Subcutaneous adipose tissue (tissue), 4 donors: Measurements from ENCODE around the gene KIF26B. TPM values are rescaled to one million over a fixed set of nuclear protein-coding genes. Genes with fewer than 3 reads are reported as not detected.

ENCODE experiments used
- CTCF ChIP-seq: fragments of 450-650 bp; IDR thresholded peaks from one replicate; pipeline ENCODE4 v1.5.1; 2016; ENCODE audit warnings: low read depth, mild to moderate bottlenecking, control low read depth, antibody characterized with exemption, moderate library complexity
- total RNA-seq, 4 donors: library from RNA; depleted of rRNA; stranded (reverse); fragments of >200 nt; gene quantifications; one replicate each; pipeline ENCODE4 v1.1.0, GENCODE V29; 2016

KIF26B gene
- total RNA-seq, 4 donors from 2014 or later, result under 0.01 to 0.16 (median under 0.01) TPM

GRCh38 chr1:245682638-245683628 lies 528.1 kb downstream of the KIF26B start:
- no peak for TF ChIP-seq CTCF

- TF ChIP-seq CTCF, result no peak
Observed at GRCh38 chr1:245683676-245684075, 528.9 kb downstream of the KIF26B start.

- no peak for TF ChIP-seq CTCF
Observed at GRCh38 chr1:245684166-245684565, 529.4 kb downstream of the KIF26B start.

- no peak for TF ChIP-seq CTCF
Observed at GRCh38 chr1:245684571-245684970, 529.8 kb downstream of the KIF26B start.

GRCh38 chr1:245685111-245685810 lies 530.5 kb downstream of the KIF26B start:
- no peak for TF ChIP-seq CTCF

- TF ChIP-seq CTCF, result no peak
Observed at GRCh38 chr1:245686006-245686405, 531.2 kb downstream of the KIF26B start.

GRCh38 chr1:245686446-245687030 lies 531.8 kb downstream of the KIF26B start:
- no peak for TF ChIP-seq CTCF
